ENCODE results near the gene APOL6. TPM values are rescaled to one million over a fixed set of nuclear protein-coding genes. Genes with fewer than 3 reads are reported as not detected.

Gene APOL6
- total and polyA plus RNA-seq, 4 donors = 9.6 to 34.1 (median 22.4) TPM

GRCh38 chr22:35609261-35609660 is 39.0 kb upstream of the APOL6 start:
- H3K9ac ChIP-seq (ENCODE audit: insufficient read depth in 1 of 2, low read length in 2 of 2) = no peak overlapping the region
- no peaks in the 10 kb centered on the region for H3K9me3 ChIP-seq (ENCODE audit: control insufficient read depth in 4 of 4, insufficient read depth in 3 of 4, low read length in 3 of 4)
- ATAC-seq (ENCODE audit: insufficient read depth, low FRiP score) (no peak), DNase-seq (no peak)
- no peak overlapping the region for H3K4me3 ChIP-seq
- TF ChIP-seq CTCF (IDR thresholded peaks at IDR 0.05; ENCODE audit: control extremely low read depth, extremely low read depth) = no peak
- peaks cover 0 to 7% (median 0%) of the 10 kb centered on the region in 5 donors for H3K4me1 ChIP-seq (ENCODE audit: control insufficient read depth in 5 of 5, insufficient read depth in 5 of 5, low read length in 5 of 5)
- no peaks in the 10 kb centered on the region for H3K27me3 ChIP-seq (ENCODE audit: control insufficient read depth in 3 of 3, insufficient read depth in 3 of 3, low read length in 2 of 3)
- no peaks in the 10 kb centered on the region for H3K36me3 ChIP-seq (ENCODE audit: control insufficient read depth in 4 of 4, insufficient read depth in 4 of 4, low read length in 4 of 4)
- H3K27ac ChIP-seq (ENCODE audit: low read depth in 1 of 2, low read length in 1 of 2) = peak overlapping the region in 1 of 2 donors; percentile 94
- 94 to 95% methylated on average over 9 of the region's 9 CpGs for WGBS, 2 donors

GRCh38 chr22:35609761-35610160 is 38.5 kb upstream of the APOL6 start:
- DNase-seq = no peak
- no peak overlapping the region for H3K4me3 ChIP-seq
- H3K4me1 ChIP-seq (ENCODE audit: control insufficient read depth in 5 of 5, insufficient read depth in 5 of 5, low read length in 5 of 5) = peaks cover 0 to 7% (median 0%) of the 10 kb centered on the region in 5 donors
- TF ChIP-seq CTCF (IDR thresholded peaks at IDR 0.05; ENCODE audit: control extremely low read depth, extremely low read depth) = no peak
- no peaks in the 10 kb centered on the region for H3K27me3 ChIP-seq (ENCODE audit: control insufficient read depth in 3 of 3, insufficient read depth in 3 of 3, low read length in 2 of 3)
- no peak overlapping the region for H3K9ac ChIP-seq (ENCODE audit: insufficient read depth in 1 of 2, low read length in 2 of 2)
- H3K9me3 ChIP-seq (ENCODE audit: control insufficient read depth in 4 of 4, insufficient read depth in 3 of 4, low read length in 3 of 4) = no peaks in the 10 kb centered on the region
- ATAC-seq (ENCODE audit: insufficient read depth, low FRiP score) = no peak
- WGBS, 2 donors = 68 to 74% methylated on average over 4 of the region's 4 CpGs
- H3K27ac ChIP-seq (ENCODE audit: low read depth in 1 of 2, low read length in 1 of 2) = peak overlapping the region in 1 of 2 donors; percentile 94
- H3K36me3 ChIP-seq (ENCODE audit: control insufficient read depth in 4 of 4, insufficient read depth in 4 of 4, low read length in 4 of 4) = no peaks in the 10 kb centered on the region

DNA sequence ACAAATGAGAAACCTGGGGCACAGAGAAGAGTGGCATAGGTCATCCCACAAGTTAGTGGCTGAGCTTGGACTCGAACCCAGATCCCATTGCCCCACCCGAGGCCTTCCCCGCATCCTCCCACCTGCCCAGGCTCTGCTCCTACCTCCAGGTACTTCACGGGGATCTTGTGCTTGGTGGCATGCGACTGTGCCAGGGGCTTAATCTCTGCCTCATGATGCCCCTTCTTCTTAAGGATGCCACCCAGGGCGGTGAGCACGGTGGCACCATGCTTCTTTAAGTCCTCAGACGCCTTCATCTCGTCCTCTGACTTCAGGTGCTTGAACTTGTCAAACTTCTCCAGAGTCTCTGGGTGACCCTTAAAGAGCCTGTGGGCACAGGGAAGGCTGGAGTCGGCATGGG is 37.5 kb upstream of the APOL6 start:
- no peak overlapping the region for H3K4me3 ChIP-seq
- TF ChIP-seq CTCF (IDR thresholded peaks at IDR 0.05; ENCODE audit: control extremely low read depth, extremely low read depth) = no peak
- no peaks in the 10 kb centered on the region for H3K27me3 ChIP-seq (ENCODE audit: control insufficient read depth in 3 of 3, insufficient read depth in 3 of 3, low read length in 2 of 3)
- H3K9ac ChIP-seq (ENCODE audit: insufficient read depth in 1 of 2, low read length in 2 of 2) = no peak overlapping the region
- 86 to 87% methylated on average over 10 of the region's 10 CpGs for WGBS, 2 donors
- DNase-seq (no peak), ATAC-seq (ENCODE audit: insufficient read depth, low FRiP score) (no peak)
- H3K4me1 ChIP-seq (ENCODE audit: control insufficient read depth in 5 of 5, insufficient read depth in 5 of 5, low read length in 5 of 5) = peaks cover 0 to 6% (median 0%) of the 10 kb centered on the region in 5 donors
- no peaks in the 10 kb centered on the region for H3K36me3 ChIP-seq (ENCODE audit: control insufficient read depth in 4 of 4, insufficient read depth in 4 of 4, low read length in 4 of 4)
- peak overlapping the region in 1 of 2 donors; percentile 94 for H3K27ac ChIP-seq (ENCODE audit: low read depth in 1 of 2, low read length in 1 of 2)
- H3K9me3 ChIP-seq (ENCODE audit: control insufficient read depth in 4 of 4, insufficient read depth in 3 of 4, low read length in 3 of 4) = no peaks in the 10 kb centered on the region

Measured in lung (tissue), 12 donors.